SK-N-SH (cell line): ENCODE measurements around the gene MAST4. TPM values are rescaled to one million over a fixed set of nuclear protein-coding genes. Genes with fewer than 3 reads are reported as not detected.

Experiments
- CTCF ChIA-PET: fragments of 300-600, 350-600 bp; formaldehyde crosslinking; extraction: SDS; loops from one replicate; lab custom pipeline; 2021; lab: Yijun Ruan, JAX
- POLR2A ChIA-PET: fragments of 350-600 bp; sonication (Branson Sonifier 250); formaldehyde crosslinking; extraction: SDS; loops from one replicate; lab custom pipeline; 2020; ENCODE audit warnings: antibody characterized with exemption, inconsistent platforms; lab: Yijun Ruan, JAX
- DNase-seq: peaks from one replicate; pipeline ENCODE4 v3.0.0; 2012
- H2AFZ ChIP-seq: fragments of 200-600 bp; sonication (generic); 2 replicates; pipeline ENCODE4 v1.8.1; 2016; ENCODE audit warnings: antibody characterized with exemption, mild to moderate bottlenecking, low read depth
- H3F3A ChIP-seq: fragments of 200-600 bp; sonication (generic); replicated peaks from 2 replicates; pipeline ENCODE3; 2016; ENCODE audit warnings: antibody characterized with exemption, mild to moderate bottlenecking; ENCODE audit not compliant: insufficient read depth
- H3K27ac ChIP-seq, 2 experiments: fragments of 200-500 bp in 1 of 2; fragments of 200-600 bp in 1 of 2; sonication (Bioruptor generic) in 1 of 2; sonication (generic), shearing (Covaris generic) in 1 of 2; 2 replicates each; pipeline versions ENCODE4 v1.5.1 to v1.6.1; 2014 to 2016; ENCODE audit warnings: low read depth in 2 of 2, inconsistent platforms in 1 of 2, low read length in 1 of 2, mild to moderate bottlenecking in 1 of 2, mixed read lengths in 1 of 2
- H3K27me3 ChIP-seq: fragments of 200-600 bp; sonication (generic), shearing (Covaris generic); 2 replicates; pipeline ENCODE4 v1.6.1; 2016; ENCODE audit warnings: mixed run types; ENCODE audit not compliant: insufficient read depth
- H3K36me3 ChIP-seq, 2 experiments: fragments of 200-500 bp in 1 of 2; fragments of 200-600 bp in 1 of 2; sonication (Bioruptor generic) in 1 of 2; sonication (generic) in 1 of 2; replicated peaks in 1 of 2; 2 replicates each; pipeline versions ENCODE3 to v1.5.1; 2014 to 2016; ENCODE audit warnings: low read length in 1 of 2, mild to moderate bottlenecking in 1 of 2; ENCODE audit not compliant: insufficient read depth in 2 of 2, control insufficient read depth in 1 of 2
- H3K4me1 ChIP-seq, 2 experiments: fragments of 200-500 bp in 1 of 2; fragments of 200-600 bp in 1 of 2; sonication (Bioruptor generic) in 1 of 2; sonication (generic), shearing (Covaris generic) in 1 of 2; 2 replicates each; pipeline versions ENCODE4 v1.5.1 to v1.6.1; 2014 to 2016; ENCODE audit warnings: low read depth in 1 of 2, low read length in 1 of 2, mixed run types in 1 of 2; ENCODE audit not compliant: insufficient read depth in 2 of 2, control insufficient read depth in 1 of 2
- H3K4me2 ChIP-seq: fragments of 200-600 bp; sonication (generic), shearing (Covaris generic); 2 replicates; pipeline ENCODE4 v1.6.1; 2017; ENCODE audit warnings: mixed run types
- H3K4me3 ChIP-seq, 2 experiments: fragments of 200-500 bp in 1 of 2; fragments of 200-600 bp in 1 of 2; sonication (Bioruptor generic) in 1 of 2; sonication (generic), shearing (Covaris generic) in 1 of 2; 2 replicates each; pipeline versions ENCODE4 v1.5.1 to v1.8.1; 2014 to 2016; ENCODE audit warnings: low read depth in 2 of 2, inconsistent platforms in 1 of 2, low read length in 1 of 2, mild to moderate bottlenecking in 1 of 2, mixed read lengths in 1 of 2, moderate library complexity in 1 of 2
- H3K79me2 ChIP-seq: fragments of 200-600 bp; sonication (generic); 2 replicates; pipeline ENCODE4 v1.8.1; 2017; ENCODE audit warnings: mild to moderate bottlenecking; ENCODE audit not compliant: insufficient read depth
- H3K9ac ChIP-seq: fragments of 200-600 bp; sonication (generic); 2 replicates; pipeline ENCODE4 v1.6.1; 2017; ENCODE audit warnings: mixed run types
- H3K9me2 ChIP-seq: fragments of 200-600 bp; sonication (generic); 2 replicates; pipeline ENCODE4 v1.6.1; 2017; ENCODE audit warnings: mixed run types
- H3K9me3 ChIP-seq: fragments of 200-600 bp; sonication (generic); 2 replicates; pipeline ENCODE4 v1.6.1; 2017; ENCODE audit warnings: mixed run types, mild to moderate bottlenecking, moderate library complexity
- H4K20me1 ChIP-seq: fragments of 200-600 bp; sonication (generic); 2 replicates; pipeline ENCODE4 v1.6.1; 2017; ENCODE audit warnings: mild to moderate bottlenecking, mixed run types; ENCODE audit not compliant: insufficient read depth
- CTCF ChIP-seq: fragments of 200-600 bp; sonication (generic); IDR thresholded peaks from 2 replicates; pipeline ENCODE4 v1.6.1; 2017; ENCODE audit warnings: antibody characterized with exemption, mild to moderate bottlenecking, moderate library complexity
- ELF1 ChIP-seq: IDR thresholded peaks from 2 replicates; pipeline ENCODE4 v1.4.0; 2012
- EP300 ChIP-seq, 2 experiments: IDR thresholded peaks; 2 replicates each; pipeline versions ENCODE4 v1.4.0 to v1.6.1; 2012; ENCODE audit warnings: borderline replicate concordance in 1 of 2, low read depth in 1 of 2, low read length in 1 of 2
- EZH2phosphoT487 ChIP-seq: fragments of 200-600 bp; sonication (generic); IDR thresholded peaks from 2 replicates; pipeline ENCODE4 v1.6.1; 2017; ENCODE audit warnings: low read depth, mixed run types, mild to moderate bottlenecking, antibody characterized with exemption, moderate library complexity, borderline replicate concordance
- FOXJ3 ChIP-seq: sonication (generic); formaldehyde crosslinking; IDR thresholded peaks from 2 replicates; pipeline ENCODE4 v1.5.1; 2020; ENCODE audit warnings: mild to moderate bottlenecking, missing genetic modification reagents
- GABPA ChIP-seq: IDR thresholded peaks from 2 replicates; pipeline ENCODE4 v1.4.0; 2012; ENCODE audit warnings: low read depth, mild to moderate bottlenecking
- JUND ChIP-seq: IDR thresholded peaks from 2 replicates; pipeline ENCODE4 v1.4.0; 2012
- MXI1 ChIP-seq: IDR thresholded peaks from 2 replicates; pipeline ENCODE4 v1.6.1; 2012; ENCODE audit warnings: mild to moderate bottlenecking, low read depth, low read length, improper control_type of control experiment
- NFIC ChIP-seq: IDR thresholded peaks from 2 replicates; pipeline ENCODE4 v1.4.0; 2012; ENCODE audit warnings: borderline replicate concordance
- NRF1 ChIP-seq: IDR thresholded peaks from 2 replicates; pipeline ENCODE4 v1.6.1; 2012; ENCODE audit warnings: low read depth, mild to moderate bottlenecking, low read length
- POLR2AphosphoS5 ChIP-seq: IDR thresholded peaks from 2 replicates; pipeline ENCODE4 v1.6.1; 2012; ENCODE audit warnings: low read depth, low read length
- RFX5 ChIP-seq: IDR thresholded peaks from 2 replicates; pipeline ENCODE4 v1.6.1; 2012; ENCODE audit warnings: mild to moderate bottlenecking, improper control_type of control experiment, low read length
- RXRA ChIP-seq: IDR thresholded peaks from 2 replicates; pipeline ENCODE4 v1.4.0; 2012; ENCODE audit warnings: low read depth, mild to moderate bottlenecking, borderline replicate concordance
- SIN3A ChIP-seq: IDR thresholded peaks from 2 replicates; pipeline ENCODE4 v1.6.1; 2012; ENCODE audit warnings: low read depth, mild to moderate bottlenecking, low read length, moderate library complexity, borderline replicate concordance
- TAF1 ChIP-seq: IDR thresholded peaks from 2 replicates; pipeline ENCODE4 v1.6.1; 2012; ENCODE audit warnings: low read depth, mild to moderate bottlenecking, low read length, moderate library complexity, borderline replicate concordance
- TEAD4 ChIP-seq: IDR thresholded peaks from 2 replicates; pipeline ENCODE4 v1.4.0; 2012; ENCODE audit warnings: mild to moderate bottlenecking, borderline replicate concordance; ENCODE audit not compliant: insufficient read depth
- USF2 ChIP-seq: fragments of 150-350 bp; IDR thresholded peaks from 2 replicates; pipeline ENCODE4 v1.6.1; 2017; ENCODE audit warnings: antibody characterized with exemption, low read length, low read depth, borderline replicate concordance
- WGBS: methylation state at CpG from one replicate; pipeline ENCODE4 v1.1.6; 2017; ENCODE audit warnings: low lambda C conversion rate; 5-methylcytosine and 5-hydroxymethylcytosine counted together
- polyA plus RNA-seq, 3 experiments: library from polyadenylated mRNA; depleted of rRNA; stranded (reverse); fragments of >200 nt; gene quantifications; 2 replicates each; pipeline ENCODE4 v1.2.3, GENCODE V29; 2012
- TF ChIP-seq, protein P1 (sequence below): IDR thresholded peaks from 2 replicates; pipeline ENCODE4 v1.4.0; 2012; ENCODE audit warnings: low read depth, borderline replicate concordance
- TF ChIP-seq, protein P2 (sequence below): IDR thresholded peaks from 2 replicates; pipeline ENCODE4; 2012
- TF ChIP-seq, protein P3 (sequence below): IDR thresholded peaks from 2 replicates; pipeline ENCODE4 v1.4.0; 2012; ENCODE audit warnings: low read depth, borderline replicate concordance

The MAST4 gene
- polyA plus RNA-seq, 1 of the 3 experiments (the other 2 are of a cell fraction), result 2.2 TPM

DNA sequence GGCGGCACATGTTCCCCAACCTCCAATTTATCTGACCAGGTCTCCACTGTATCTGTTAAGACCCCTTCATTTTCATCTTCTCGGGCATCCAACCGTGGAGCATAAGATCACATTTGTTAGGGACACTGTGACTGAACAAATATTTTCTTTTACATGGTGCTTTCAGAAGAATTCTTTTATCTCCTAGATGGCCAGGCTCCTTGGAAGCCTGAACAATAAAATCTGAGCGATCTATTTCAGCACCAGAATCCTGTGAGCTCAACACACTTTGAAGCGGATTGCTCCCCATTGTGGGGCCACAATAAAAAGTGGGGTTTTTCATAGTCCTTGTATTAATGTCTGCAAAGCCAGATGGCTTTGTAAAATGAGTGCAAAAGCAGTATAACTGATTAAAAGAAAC lies 326.7 kb downstream of the MAST4 start (continued):
- TF ChIP-seq, protein P1, sequence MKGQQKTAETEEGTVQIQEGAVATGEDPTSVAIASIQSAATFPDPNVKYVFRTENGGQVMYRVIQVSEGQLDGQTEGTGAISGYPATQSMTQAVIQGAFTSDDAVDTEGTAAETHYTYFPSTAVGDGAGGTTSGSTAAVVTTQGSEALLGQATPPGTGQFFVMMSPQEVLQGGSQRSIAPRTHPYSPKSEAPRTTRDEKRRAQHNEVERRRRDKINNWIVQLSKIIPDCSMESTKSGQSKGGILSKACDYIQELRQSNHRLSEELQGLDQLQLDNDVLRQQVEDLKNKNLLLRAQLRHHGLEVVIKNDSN, result no peak
- TF ChIP-seq, protein P2, sequence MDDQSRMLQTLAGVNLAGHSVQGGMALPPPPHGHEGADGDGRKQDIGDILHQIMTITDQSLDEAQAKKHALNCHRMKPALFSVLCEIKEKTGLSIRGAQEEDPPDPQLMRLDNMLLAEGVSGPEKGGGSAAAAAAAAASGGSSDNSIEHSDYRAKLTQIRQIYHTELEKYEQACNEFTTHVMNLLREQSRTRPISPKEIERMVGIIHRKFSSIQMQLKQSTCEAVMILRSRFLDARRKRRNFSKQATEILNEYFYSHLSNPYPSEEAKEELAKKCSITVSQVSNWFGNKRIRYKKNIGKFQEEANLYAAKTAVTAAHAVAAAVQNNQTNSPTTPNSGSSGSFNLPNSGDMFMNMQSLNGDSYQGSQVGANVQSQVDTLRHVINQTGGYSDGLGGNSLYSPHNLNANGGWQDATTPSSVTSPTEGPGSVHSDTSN, result no peak
- TF ChIP-seq NFIC (no peak), POLR2AphosphoS5 (no peak), SIN3A (no peak), USF2 (no peak)

GRCh38 chr5:66923457-66923856 lies 327.3 kb downstream of the MAST4 start:
- Histone ChIP-seq H3K27ac (no peak overlapping the region), H3K79me2 (no peaks in the 10 kb centered on the region), H3K36me3 (no peaks in the 10 kb centered on the region), H4K20me1 (no peaks in the 10 kb centered on the region), H2AFZ (no peak overlapping the region), H3K9me2 (no peaks in the 10 kb centered on the region), H3K9me3 (no peaks in the 10 kb centered on the region), H3K4me1 (no peaks in the 10 kb centered on the region), H3K9ac (no peak overlapping the region), H3K4me2 (no peak overlapping the region), H3K27me3 (no peaks in the 10 kb centered on the region), H3K4me3 (no peak overlapping the region), H3F3A (no peaks in the 10 kb centered on the region)
- POLR2A ChIA-PET, result no interaction called here
- CTCF ChIA-PET, result interaction anchor here (1.5 kb wide), 1 partner anchor 285 kb away, joined by 3 read pairs; no protein-coding TSS in a partner anchor
- DNase-seq, result no peak
- TF ChIP-seq TEAD4 (no peak), SIN3A (no peak), TAF1 (no peak), ELF1 (no peak), CTCF (no peak), GABPA (no peak), EZH2phosphoT487 (no peak), RXRA (no peak), JUND (no peak), NFIC (no peak), FOXJ3 (CRISPR knock-in tag) (no peak), RFX5 (no peak), EP300 (IDR thresholded peaks at IDR 0.05; ENCODE audit: borderline replicate concordance in 1 of 2, low read depth in 1 of 2, low read length in 1 of 2) (no peak), NRF1 (no peak), MXI1 (no peak)
- TF ChIP-seq, protein P3, sequence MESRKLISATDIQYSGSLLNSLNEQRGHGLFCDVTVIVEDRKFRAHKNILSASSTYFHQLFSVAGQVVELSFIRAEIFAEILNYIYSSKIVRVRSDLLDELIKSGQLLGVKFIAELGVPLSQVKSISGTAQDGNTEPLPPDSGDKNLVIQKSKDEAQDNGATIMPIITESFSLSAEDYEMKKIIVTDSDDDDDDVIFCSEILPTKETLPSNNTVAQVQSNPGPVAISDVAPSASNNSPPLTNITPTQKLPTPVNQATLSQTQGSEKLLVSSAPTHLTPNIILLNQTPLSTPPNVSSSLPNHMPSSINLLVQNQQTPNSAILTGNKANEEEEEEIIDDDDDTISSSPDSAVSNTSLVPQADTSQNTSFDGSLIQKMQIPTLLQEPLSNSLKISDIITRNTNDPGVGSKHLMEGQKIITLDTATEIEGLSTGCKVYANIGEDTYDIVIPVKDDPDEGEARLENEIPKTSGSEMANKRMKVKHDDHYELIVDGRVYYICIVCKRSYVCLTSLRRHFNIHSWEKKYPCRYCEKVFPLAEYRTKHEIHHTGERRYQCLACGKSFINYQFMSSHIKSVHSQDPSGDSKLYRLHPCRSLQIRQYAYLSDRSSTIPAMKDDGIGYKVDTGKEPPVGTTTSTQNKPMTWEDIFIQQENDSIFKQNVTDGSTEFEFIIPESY, result no peak
- TF ChIP-seq, protein P2, result no peak
- 83% methylated on average over 1 of the region's 1 CpG for WGBS
